ENCODE data around the gene ANKRD33B. TPM values are rescaled to one million over a fixed set of nuclear protein-coding genes. Genes with fewer than 3 reads are reported as not detected.

Gene ANKRD33B
- total RNA-seq, 1 experiment from 2014 or later: 10.9 TPM

GRCh38 chr5:10660720-10661387 lies 97.0 kb downstream of the ANKRD33B start (continued):
- TF ChIP-seq REST (IDR thresholded peaks at IDR 0.05; ENCODE audit: low read depth) (no peak), CEBPB (IDR thresholded peaks at IDR 0.05; ENCODE audit: low read depth) (no peak), CBX3 (IDR thresholded peaks at IDR 0.05; ENCODE audit: low read depth) (no peak), TCF7L2 (IDR thresholded peaks at IDR 0.05; ENCODE audit: borderline replicate concordance, extremely low read depth, insufficient read depth, insufficient read length) (no peak), RAD21 (IDR thresholded peaks at IDR 0.05; ENCODE audit: low read depth) (no peak)

GRCh38 chr5:10661401-10661800 lies 97.5 kb downstream of the ANKRD33B start:
- intact Hi-C loops (cut with micrococcal nuclease): no loop called here
- POLR2A ChIA-PET: no interaction called here
- no peak overlapping the region for H3K4me3 ChIP-seq (replicated peaks in 1 of 2; ENCODE audit: low read depth in 1 of 2, low read length in 2 of 2)
- no peaks in the 10 kb centered on the region for H3K9me2 ChIP-seq (ENCODE audit: insufficient read depth)
- H3K36me3 ChIP-seq (ENCODE audit: control insufficient read depth in 1 of 2, insufficient read depth in 2 of 2, low read length in 2 of 2): no peaks in the 10 kb centered on the region
- H4K20me1 ChIP-seq (ENCODE audit: insufficient read depth): no peaks in the 10 kb centered on the region
- no peak overlapping the region for H3K27ac ChIP-seq (ENCODE audit: low read depth, low read length)
- no peak overlapping the region for H2AFZ ChIP-seq (ENCODE audit: low read depth, low read length, poor library complexity, severe bottlenecking)
- TF ChIP-seq FOSL1 (IDR thresholded peaks at IDR 0.05; ENCODE audit: low read depth): no peak
- no peak for TF ChIP-seq ZFX (IDR thresholded peaks at IDR 0.05)
- TF ChIP-seq CBX3 (IDR thresholded peaks at IDR 0.05; ENCODE audit: low read depth): no peak
- no peaks in the 10 kb centered on the region for H3K9me3 ChIP-seq (ENCODE audit: control insufficient read depth in 1 of 2, insufficient read depth in 1 of 2, low read depth in 1 of 2, low read length in 2 of 2)
- RAD21 ChIA-PET (ENCODE audit: low non-redundant PET in 1 of 2, low total read pairs in 2 of 2, uncharacterized antibody in 2 of 2, unreplicated experiment in 2 of 2): no interaction called here
- H3K4me1 ChIP-seq (ENCODE audit: control insufficient read depth in 1 of 2, insufficient read depth in 2 of 2, low read length in 2 of 2): peaks cover 0 to under 1% of the 10 kb centered on the region in 2 experiments; a peak in 1 of 4 replicates
- no peak for DNase-seq (ENCODE audit: low read depth, low spot score)
- H3K79me2 ChIP-seq (ENCODE audit: insufficient read depth, low read length): no peaks in the 10 kb centered on the region
- CTCF ChIA-PET: no interaction called here
- no peak overlapping the region for H3K4me2 ChIP-seq (ENCODE audit: low read length)
- no peak overlapping the region for H3K9ac ChIP-seq (ENCODE audit: low read length)
- no peak for ATAC-seq
- H3K27me3 ChIP-seq (ENCODE audit: insufficient read depth, low read length): no peaks in the 10 kb centered on the region
- BruUV-seq (replicated peaks): no TSS peak

All from HCT116 (cell line).